PFSK-1 (cell line): ENCODE results near the gene MFAP3.

Experiments
- POLR2AphosphoS5 ChIP-seq: IDR thresholded peaks from 2 replicates; pipeline ENCODE4 v1.6.1; 2012; ENCODE audit warnings: low read depth, mild to moderate bottlenecking, control low read depth, low read length, moderate library complexity
- REST ChIP-seq, 2 experiments: IDR thresholded peaks; 2 replicates each; pipeline versions ENCODE4 v1.6.1 to v1.8.0; 2011 to 2012; ENCODE audit warnings: low read depth in 2 of 2, low read length in 2 of 2, control low read depth in 1 of 2, inconsistent platforms in 1 of 2, mild to moderate bottlenecking in 1 of 2, moderate library complexity in 1 of 2; ENCODE audit not compliant: insufficient read depth in 1 of 2
- TAF1 ChIP-seq: IDR thresholded peaks from 2 replicates; pipeline ENCODE4 v1.6.1; 2012; ENCODE audit warnings: low read length, control low read depth, borderline replicate concordance; ENCODE audit not compliant: insufficient read depth

DNA sequence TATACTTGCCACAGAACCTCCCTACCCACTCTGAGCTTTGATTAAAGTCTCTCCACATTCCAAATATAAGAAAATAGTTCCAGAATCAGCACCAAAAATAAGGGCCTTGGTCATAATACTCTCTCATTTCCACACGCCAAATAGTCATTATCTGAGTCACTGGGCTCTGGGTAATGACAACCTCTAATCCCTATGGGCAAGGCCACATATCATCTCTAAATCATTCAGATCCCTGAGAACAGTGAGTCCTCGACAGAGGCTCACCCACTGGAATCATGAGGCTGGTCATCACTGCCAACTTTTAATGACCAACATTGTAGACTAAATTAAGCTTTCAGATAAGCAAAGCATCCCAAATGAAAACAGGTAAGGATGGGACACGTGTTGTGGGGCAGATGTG is 28.1 kb upstream of the MFAP3 start:
- TF ChIP-seq POLR2AphosphoS5 (no peak), REST (IDR thresholded peaks at IDR 0.05; ENCODE audit: insufficient read depth in 1 of 2, low read depth in 2 of 2, low read length in 2 of 2) (no peak), TAF1 (no peak)
